Right atrium auricular region (tissue), 2 donors: ENCODE results near the gene HOXA9. TPM values are rescaled to one million over a fixed set of nuclear protein-coding genes. Genes with fewer than 3 reads are reported as not detected.

Source experiments
- DNase-seq: peaks from one replicate; pipeline ENCODE4 v3.0.0-alpha.2; 2019; ENCODE audit warnings: low spot score
- H3K27ac ChIP-seq, 2 donors: fragments of 200-600 bp; sonication (generic); 1 replicate in 1 of 2; 2 replicates in 1 of 2; pipeline ENCODE4 v1.5.1; 2016 to 2019
- H3K27me3 ChIP-seq, 2 donors: fragments of 200-600 bp; sonication (generic); one replicate each; pipeline versions ENCODE4 v1.5.1 to v1.6.0; 2017 to 2019
- H3K36me3 ChIP-seq: fragments of 200-600 bp; sonication (generic); one replicate; pipeline ENCODE4 v1.5.1; 2016
- H3K4me1 ChIP-seq, 2 donors: fragments of 200-600 bp; sonication (generic); one replicate each; pipeline versions ENCODE4 v1.5.1 to v1.6.0; 2017 to 2019
- H3K4me3 ChIP-seq, 2 donors: fragments of 200-600 bp; sonication (generic); 1 replicate in 1 of 2; 2 replicates in 1 of 2; pipeline ENCODE4 v1.5.1; 2017 to 2019; ENCODE audit warnings: mild to moderate bottlenecking in 1 of 2, moderate library complexity in 1 of 2
- H3K9me3 ChIP-seq, 2 donors: fragments of 200-600 bp; sonication (generic); one replicate each; pipeline ENCODE4 v1.5.1; 2019
- total RNA-seq, 2 donors: library from RNA; depleted of rRNA; stranded (reverse); fragments of >200 nt; gene quantifications; one replicate each; pipeline ENCODE4 v1.1.0, GENCODE V29; 2016
- TF ChIP-seq, protein P1 (sequence below), 2 donors: fragments of 200-600 bp; sonication (generic); IDR thresholded peaks; one replicate each; pipeline ENCODE4 v1.5.1; 2019; ENCODE audit warnings: antibody characterized with exemption in 2 of 2

The HOXA9 gene
- total RNA-seq, 2 donors from 2014 or later = not detected

DNA sequence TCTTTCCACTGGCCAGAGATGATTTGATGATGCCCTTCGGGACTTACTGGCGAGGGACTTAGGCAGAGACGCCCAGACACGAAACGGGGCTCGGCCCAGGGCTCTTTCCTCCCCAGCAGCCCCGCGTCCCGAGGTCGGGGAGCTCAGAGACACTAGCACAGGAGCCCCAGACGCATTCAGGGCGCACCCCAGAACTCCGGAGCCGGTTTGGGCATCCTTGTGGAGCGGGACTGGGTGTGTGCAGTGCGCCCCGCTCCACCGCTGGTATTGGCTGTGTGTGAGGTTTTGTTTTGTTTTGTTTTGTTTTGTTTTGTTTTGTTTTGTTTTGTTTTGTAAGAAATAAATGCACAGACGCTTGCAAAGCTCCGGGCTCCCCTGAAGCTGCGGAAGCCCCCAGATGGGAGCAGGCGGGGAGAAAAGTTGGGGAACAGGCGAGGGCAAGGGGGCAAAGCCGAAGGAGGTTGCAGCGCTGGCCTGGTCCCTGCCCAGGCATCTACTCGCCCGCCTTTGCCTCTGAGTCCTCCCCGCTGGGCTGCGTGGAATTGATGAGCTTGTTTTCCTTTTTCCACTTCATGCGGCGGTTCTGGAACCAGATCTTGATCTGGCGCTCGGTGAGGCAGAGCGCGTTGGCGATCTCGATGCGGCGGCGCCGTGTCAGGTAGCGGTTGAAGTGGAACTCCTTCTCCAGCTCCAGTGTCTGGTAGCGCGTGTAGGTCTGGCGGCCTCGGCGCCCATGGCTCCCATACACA, 20.0 kb downstream of the HOXA9 start:
- Histone ChIP-seq H3K4me3 (no peak overlapping the region), H3K4me1 (peaks cover 0 to 53% of the 10 kb centered on the region in 2 donors), H3K27ac (no peak overlapping the region), H3K36me3 (no peaks in the 10 kb centered on the region), H3K27me3 (peaks cover 53 to 90% of the 10 kb centered on the region in 2 donors), H3K9me3 (no peaks in the 10 kb centered on the region)
- TF ChIP-seq, protein P1, sequence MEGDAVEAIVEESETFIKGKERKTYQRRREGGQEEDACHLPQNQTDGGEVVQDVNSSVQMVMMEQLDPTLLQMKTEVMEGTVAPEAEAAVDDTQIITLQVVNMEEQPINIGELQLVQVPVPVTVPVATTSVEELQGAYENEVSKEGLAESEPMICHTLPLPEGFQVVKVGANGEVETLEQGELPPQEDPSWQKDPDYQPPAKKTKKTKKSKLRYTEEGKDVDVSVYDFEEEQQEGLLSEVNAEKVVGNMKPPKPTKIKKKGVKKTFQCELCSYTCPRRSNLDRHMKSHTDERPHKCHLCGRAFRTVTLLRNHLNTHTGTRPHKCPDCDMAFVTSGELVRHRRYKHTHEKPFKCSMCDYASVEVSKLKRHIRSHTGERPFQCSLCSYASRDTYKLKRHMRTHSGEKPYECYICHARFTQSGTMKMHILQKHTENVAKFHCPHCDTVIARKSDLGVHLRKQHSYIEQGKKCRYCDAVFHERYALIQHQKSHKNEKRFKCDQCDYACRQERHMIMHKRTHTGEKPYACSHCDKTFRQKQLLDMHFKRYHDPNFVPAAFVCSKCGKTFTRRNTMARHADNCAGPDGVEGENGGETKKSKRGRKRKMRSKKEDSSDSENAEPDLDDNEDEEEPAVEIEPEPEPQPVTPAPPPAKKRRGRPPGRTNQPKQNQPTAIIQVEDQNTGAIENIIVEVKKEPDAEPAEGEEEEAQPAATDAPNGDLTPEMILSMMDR (IDR thresholded peaks at IDR 0.05) = no peak
- DNase-seq = no peak

GRCh38 chr7:27144781-27145164, 20.6 kb downstream of the HOXA9 start:
- TF ChIP-seq, protein P1 (IDR thresholded peaks at IDR 0.05) = no peak
- peaks cover 53 to 91% of the 10 kb centered on the region in 2 donors for H3K27me3 ChIP-seq
- H3K27ac ChIP-seq = no peak overlapping the region
- DNase-seq = no peak
- no peak overlapping the region for H3K4me3 ChIP-seq
- H3K9me3 ChIP-seq = no peaks in the 10 kb centered on the region
- H3K36me3 ChIP-seq = no peaks in the 10 kb centered on the region
- peaks cover 0 to 52% of the 10 kb centered on the region in 2 donors for H3K4me1 ChIP-seq

- Histone ChIP-seq H3K36me3 (no peaks in the 10 kb centered on the region), H3K9me3 (no peaks in the 10 kb centered on the region), H3K4me1 (peaks cover 0 to 57% of the 10 kb centered on the region in 2 donors), H3K4me3 (peak overlapping the region in 1 of 2 donors; percentile 55), H3K27ac (no peak overlapping the region), H3K27me3 (peaks cover 53 to 94% of the 10 kb centered on the region in 2 donors)
- no peak for DNase-seq
- TF ChIP-seq, protein P1 (IDR thresholded peaks at IDR 0.05) = peak in 1 of 2 donors; percentile 37
Observed at GRCh38 chr7:27143950-27144780, 21.2 kb downstream of the HOXA9 start.

- Histone ChIP-seq H3K27me3 (peaks cover 48 to 89% of the 10 kb centered on the region in 2 donors), H3K27ac (peak within 1 kb of the TSS in 1 of 2 donors; percentile 21), H3K4me3 (peak within 1 kb of the TSS; percentile 25 to 55), H3K36me3 (no peaks in the 10 kb centered on the region), H3K9me3 (no peaks in the 10 kb centered on the region), H3K4me1 (peaks cover 0 to 54% of the 10 kb centered on the region in 2 donors)
- TF ChIP-seq, protein P1 (IDR thresholded peaks at IDR 0.05) = peak in 1 of 2 donors; percentile 63
- no peak for DNase-seq
Observed at GRCh38 chr7:27143023-27143949, 22.1 kb downstream of the HOXA9 start, which contains the start of gene HOXA5. Gene HOXA5, minus strand, starts transcription at chr7:27143681. Its CDS starts 74 bp downstream, at chr7:27143607.

- TF ChIP-seq, protein P1 (IDR thresholded peaks at IDR 0.05) = no peak
- Histone ChIP-seq H3K9me3 (no peaks in the 10 kb centered on the region), H3K27me3 (peaks cover 48 to 82% of the 10 kb centered on the region in 2 donors), H3K36me3 (no peaks in the 10 kb centered on the region), H3K4me3 (peak overlapping the region; percentile 25 to 55), H3K27ac (no peak overlapping the region), H3K4me1 (peaks cover 0 to 47% of the 10 kb centered on the region in 2 donors)
- no peak for DNase-seq
Observed at GRCh38 chr7:27142580-27143022, 22.7 kb downstream of the HOXA9 start.
